ENCODE results near the gene MACROH2A1.

- no peak for TF ChIP-seq EZH2 (IDR thresholded peaks at IDR 0.05; ENCODE audit: low read depth, unreplicated experiment)
- no peak for TF ChIP-seq CTCF (conservative IDR thresholded peaks at IDR 0.05; ENCODE audit: low read depth in 2 of 2)
Observed at GRCh38 chr5:135432113-135432512, 33.1 kb upstream of the MACROH2A1 start.

All from GM23338 (cell line).